ENCODE measurements around the gene AVPR2. TPM values are rescaled to one million over a fixed set of nuclear protein-coding genes. Genes with fewer than 3 reads are reported as not detected.

The AVPR2 gene
- total RNA-seq, result not detected in 2 replicates
- long read RNA-seq, result 0 reads

GRCh38 chrX:153903991-153904957 lies at the start of gene AVPR2:
AVPR2 (plus strand) TSS chrX:153904673; CDS start chrX:153905146, 473 bp downstream.
- TF ChIP-seq CTCF (IDR thresholded peaks at IDR 0.05; ENCODE audit: unreplicated experiment), result no peak
- DNase-seq (ENCODE audit: low spot score, unreplicated experiment), result no peak
- Mint-ChIP-seq H3K27me3 (peaks cover 8% of the 10 kb centered on the region), H3K4me1 (ENCODE audit: low read depth) (no peaks in the 10 kb centered on the region), H3K27ac (no peak within 1 kb of the TSS), H3K36me3 (ENCODE audit: insufficient read depth) (peaks cover 2% of the 10 kb centered on the region), H3K4me3 (ENCODE audit: low read depth) (no peak within 1 kb of the TSS), H3K9me3 (ENCODE audit: low read depth) (peaks cover 7% of the 10 kb centered on the region)

- no peak for TF ChIP-seq CTCF (IDR thresholded peaks at IDR 0.05; ENCODE audit: unreplicated experiment)
- no peak for DNase-seq (ENCODE audit: low spot score, unreplicated experiment)
- H3K36me3 Mint-ChIP-seq (ENCODE audit: insufficient read depth), result no peaks in the 10 kb centered on the region
- H3K27me3 Mint-ChIP-seq, result peaks cover 10% of the 10 kb centered on the region
- H3K4me3 Mint-ChIP-seq (ENCODE audit: low read depth), result no peak overlapping the region
- H3K27ac Mint-ChIP-seq, result no peak overlapping the region
- no peaks in the 10 kb centered on the region for H3K4me1 Mint-ChIP-seq (ENCODE audit: low read depth)
- peaks cover 12% of the 10 kb centered on the region for H3K9me3 Mint-ChIP-seq (ENCODE audit: low read depth)
Measured at GRCh38 chrX:153854702-153855101, 49.8 kb upstream of the AVPR2 start.

- no peaks in the 10 kb centered on the region for H3K4me1 Mint-ChIP-seq (ENCODE audit: low read depth)
- H3K27ac Mint-ChIP-seq, result no peak overlapping the region
- TF ChIP-seq CTCF (IDR thresholded peaks at IDR 0.05; ENCODE audit: unreplicated experiment), result no peak
- no peak for DNase-seq (ENCODE audit: low spot score, unreplicated experiment)
- peaks cover 3% of the 10 kb centered on the region for H3K9me3 Mint-ChIP-seq (ENCODE audit: low read depth)
- peaks cover 10% of the 10 kb centered on the region for H3K27me3 Mint-ChIP-seq
- H3K36me3 Mint-ChIP-seq (ENCODE audit: insufficient read depth), result no peaks in the 10 kb centered on the region
- no peak overlapping the region for H3K4me3 Mint-ChIP-seq (ENCODE audit: low read depth)
Measured at GRCh38 chrX:153857348-153857903, 47.0 kb upstream of the AVPR2 start.

- no peak for DNase-seq (ENCODE audit: low spot score, unreplicated experiment)
- Mint-ChIP-seq H3K27ac (no peak overlapping the region), H3K9me3 (ENCODE audit: low read depth) (peaks cover 3% of the 10 kb centered on the region), H3K4me3 (ENCODE audit: low read depth) (no peak overlapping the region), H3K36me3 (ENCODE audit: insufficient read depth) (no peaks in the 10 kb centered on the region), H3K4me1 (ENCODE audit: low read depth) (no peaks in the 10 kb centered on the region), H3K27me3 (peaks cover 10% of the 10 kb centered on the region)
- no peak for TF ChIP-seq CTCF (IDR thresholded peaks at IDR 0.05; ENCODE audit: unreplicated experiment)
Measured at GRCh38 chrX:153861151-153861550, 43.3 kb upstream of the AVPR2 start.

- no peaks in the 10 kb centered on the region for H3K36me3 Mint-ChIP-seq (ENCODE audit: insufficient read depth)
- H3K27ac Mint-ChIP-seq, result no peak overlapping the region
- peaks cover 3% of the 10 kb centered on the region for H3K9me3 Mint-ChIP-seq (ENCODE audit: low read depth)
- no peak for TF ChIP-seq CTCF (IDR thresholded peaks at IDR 0.05; ENCODE audit: unreplicated experiment)
- H3K27me3 Mint-ChIP-seq, result peaks cover 10% of the 10 kb centered on the region
- no peak for DNase-seq (ENCODE audit: low spot score, unreplicated experiment)
- H3K4me1 Mint-ChIP-seq (ENCODE audit: low read depth), result no peaks in the 10 kb centered on the region
- H3K4me3 Mint-ChIP-seq (ENCODE audit: low read depth), result no peak overlapping the region
Measured at GRCh38 chrX:153861733-153862310, 42.7 kb upstream of the AVPR2 start.

Measured in progenitor cell of endocrine pancreas (in vitro differentiated cells).